Measurements from ENCODE around the gene RANBP9. TPM values are rescaled to one million over a fixed set of nuclear protein-coding genes. Genes with fewer than 3 reads are reported as not detected.

Gene RANBP9
- total and polyA plus RNA-seq, 2 experiments from 2014 or later: 12.1 to 31.8 TPM

Other genes with a start within 250 kb of the RANBP9 start
- 12.8 and 13.1 TPM in 2 replicates for gene GFOD1, start 224.2 kb downstream of the RANBP9 start, total RNA-seq (2014; rRNA removed; shearing (Covaris generic))
- 4.1 and 4.9 TPM in 2 replicates for gene GFOD1, start 224.2 kb downstream of the RANBP9 start, polyA plus RNA-seq (2016; fragmentation: Nextera tagmentation; extraction: Ambion mirVana)
- 11.8 and 13.1 TPM in 2 replicates for gene SIRT5, start 137.2 kb downstream of the RANBP9 start, total RNA-seq (2014; rRNA removed; shearing (Covaris generic))
- gene SIRT5, start 137.2 kb downstream of the RANBP9 start, polyA plus RNA-seq (2016; fragmentation: Nextera tagmentation; extraction: Ambion mirVana): 7.4 and 9.8 TPM in 2 replicates
- gene NOL7, start 96.5 kb downstream of the RANBP9 start, total RNA-seq (2014; rRNA removed; shearing (Covaris generic)): 97.2 and 110 TPM in 2 replicates
- gene NOL7, start 96.5 kb downstream of the RANBP9 start, polyA plus RNA-seq (2016; fragmentation: Nextera tagmentation; extraction: Ambion mirVana): 251 and 253 TPM in 2 replicates
- gene MCUR1, start 102.7 kb upstream of the RANBP9 start, total RNA-seq (2014; rRNA removed; shearing (Covaris generic)): 20.3 and 21.0 TPM in 2 replicates
- 63.5 and 65.3 TPM in 2 replicates for gene MCUR1, start 102.7 kb upstream of the RANBP9 start, polyA plus RNA-seq (2016; fragmentation: Nextera tagmentation; extraction: Ambion mirVana)
- 8.1 and 9.8 TPM in 2 replicates for gene RNF182, start 213.1 kb upstream of the RANBP9 start, total RNA-seq (2014; rRNA removed; shearing (Covaris generic))
- 2.4 and 3.2 TPM in 2 replicates for gene RNF182, start 213.1 kb upstream of the RANBP9 start, polyA plus RNA-seq (2016; fragmentation: Nextera tagmentation; extraction: Ambion mirVana)